LNCAP (cell line): ENCODE data around the gene SLC39A11.

Source experiments
- CTCF ChIP-seq: fragments of 450-650 bp; IDR thresholded peaks from 2 replicates; pipeline ENCODE4 v1.5.1; 2017; ENCODE audit warnings: mild to moderate bottlenecking

Gene SLC39A11

GRCh38 chr17:72700226-72700625 lies 392.3 kb downstream of the SLC39A11 start:
- no peak for TF ChIP-seq CTCF

- TF ChIP-seq CTCF = no peak
These were observed 392.9 kb downstream of the SLC39A11 start for GRCh38 chr17:72699545-72699944.

GRCh38 chr17:72697602-72698146 lies 394.8 kb downstream of the SLC39A11 start:
- TF ChIP-seq CTCF = no peak

GRCh38 chr17:72696721-72697120 lies 395.8 kb downstream of the SLC39A11 start:
- TF ChIP-seq CTCF = no peak

GRCh38 chr17:72696156-72696555 lies 396.3 kb downstream of the SLC39A11 start:
- no peak for TF ChIP-seq CTCF

- no peak for TF ChIP-seq CTCF
These were observed 398.5 kb downstream of the SLC39A11 start for GRCh38 chr17:72693956-72694355.

- TF ChIP-seq CTCF = no peak
These were observed 399.2 kb downstream of the SLC39A11 start for GRCh38 chr17:72693151-72693878.
